Liver (tissue), 3 donors: ENCODE results near the gene SUPT20H.

ENCODE experiments used
- EGR1 ChIP-seq, 2 donors: IDR thresholded peaks; 2 replicates each; pipeline ENCODE4 v1.6.1; 2016 to 2018; ENCODE audit warnings: antibody characterized with exemption in 2 of 2, low read depth in 2 of 2
- FOXA1 ChIP-seq: IDR thresholded peaks from 2 replicates; pipeline ENCODE4 v1.6.1; 2016; ENCODE audit warnings: antibody characterized with exemption
- HNF4G ChIP-seq: IDR thresholded peaks from 2 replicates; pipeline ENCODE4 v1.6.1; 2016; ENCODE audit warnings: antibody characterized with exemption
- RAD21 ChIP-seq, 2 donors: IDR thresholded peaks; 2 replicates each; pipeline ENCODE4 v1.6.1; 2016; ENCODE audit warnings: antibody characterized with exemption in 2 of 2, mild to moderate bottlenecking in 2 of 2
- RXRA ChIP-seq, 2 donors: IDR thresholded peaks; 2 replicates each; pipeline ENCODE4 v1.6.1; 2017 to 2018; ENCODE audit warnings: antibody characterized with exemption in 2 of 2, mild to moderate bottlenecking in 1 of 2
- YY1 ChIP-seq: IDR thresholded peaks from 2 replicates; pipeline ENCODE4 v1.6.1; 2016; ENCODE audit warnings: antibody characterized with exemption, mild to moderate bottlenecking
- TF ChIP-seq, protein P1 (sequence below): fragments of 150-350 bp; IDR thresholded peaks from 2 replicates; pipeline ENCODE4 v1.5.1; 2017; ENCODE audit warnings: improper control_type of control experiment, low read depth, low read length; ENCODE audit not compliant: missing input control
- TF ChIP-seq, protein P2 (sequence below): IDR thresholded peaks from 2 replicates; pipeline ENCODE4 v1.6.1; 2016; ENCODE audit warnings: antibody characterized with exemption
- TF ChIP-seq, protein P3 (sequence below): IDR thresholded peaks from 2 replicates; pipeline ENCODE4 v1.6.1; 2016; ENCODE audit warnings: antibody characterized with exemption
- donor health status: healthy.
- donor health status: healthy.

DNA sequence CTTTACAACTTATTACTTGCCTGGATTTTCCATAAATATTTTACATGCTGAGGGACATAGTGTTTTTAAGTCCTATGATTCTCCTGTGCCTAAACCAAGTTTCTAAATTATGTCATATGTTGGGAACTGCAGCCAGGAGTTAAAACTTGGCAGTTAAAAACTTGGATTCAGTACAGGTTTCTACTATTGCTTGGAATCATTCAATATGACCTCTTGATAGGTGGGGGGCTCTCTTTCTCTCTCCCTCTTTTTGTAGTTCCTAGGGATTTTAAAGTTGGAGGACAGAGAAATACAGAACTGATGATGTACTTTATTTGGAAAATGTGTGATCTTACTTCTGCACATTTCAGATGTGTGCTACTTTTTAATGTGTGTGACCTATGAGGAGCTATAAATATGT, 41.2 kb upstream of the SUPT20H start:
- no peak for TF ChIP-seq EGR1 (IDR thresholded peaks at IDR 0.05; ENCODE audit: low read depth in 2 of 2)
- TF ChIP-seq, protein P1, sequence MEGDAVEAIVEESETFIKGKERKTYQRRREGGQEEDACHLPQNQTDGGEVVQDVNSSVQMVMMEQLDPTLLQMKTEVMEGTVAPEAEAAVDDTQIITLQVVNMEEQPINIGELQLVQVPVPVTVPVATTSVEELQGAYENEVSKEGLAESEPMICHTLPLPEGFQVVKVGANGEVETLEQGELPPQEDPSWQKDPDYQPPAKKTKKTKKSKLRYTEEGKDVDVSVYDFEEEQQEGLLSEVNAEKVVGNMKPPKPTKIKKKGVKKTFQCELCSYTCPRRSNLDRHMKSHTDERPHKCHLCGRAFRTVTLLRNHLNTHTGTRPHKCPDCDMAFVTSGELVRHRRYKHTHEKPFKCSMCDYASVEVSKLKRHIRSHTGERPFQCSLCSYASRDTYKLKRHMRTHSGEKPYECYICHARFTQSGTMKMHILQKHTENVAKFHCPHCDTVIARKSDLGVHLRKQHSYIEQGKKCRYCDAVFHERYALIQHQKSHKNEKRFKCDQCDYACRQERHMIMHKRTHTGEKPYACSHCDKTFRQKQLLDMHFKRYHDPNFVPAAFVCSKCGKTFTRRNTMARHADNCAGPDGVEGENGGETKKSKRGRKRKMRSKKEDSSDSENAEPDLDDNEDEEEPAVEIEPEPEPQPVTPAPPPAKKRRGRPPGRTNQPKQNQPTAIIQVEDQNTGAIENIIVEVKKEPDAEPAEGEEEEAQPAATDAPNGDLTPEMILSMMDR, result no peak
- TF ChIP-seq, protein P2, sequence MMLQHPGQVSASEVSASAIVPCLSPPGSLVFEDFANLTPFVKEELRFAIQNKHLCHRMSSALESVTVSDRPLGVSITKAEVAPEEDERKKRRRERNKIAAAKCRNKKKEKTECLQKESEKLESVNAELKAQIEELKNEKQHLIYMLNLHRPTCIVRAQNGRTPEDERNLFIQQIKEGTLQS, result no peak
- no peak for TF ChIP-seq RAD21 (IDR thresholded peaks at IDR 0.05)
- no peak for TF ChIP-seq HNF4G
- no peak for TF ChIP-seq YY1
- TF ChIP-seq, protein P3, sequence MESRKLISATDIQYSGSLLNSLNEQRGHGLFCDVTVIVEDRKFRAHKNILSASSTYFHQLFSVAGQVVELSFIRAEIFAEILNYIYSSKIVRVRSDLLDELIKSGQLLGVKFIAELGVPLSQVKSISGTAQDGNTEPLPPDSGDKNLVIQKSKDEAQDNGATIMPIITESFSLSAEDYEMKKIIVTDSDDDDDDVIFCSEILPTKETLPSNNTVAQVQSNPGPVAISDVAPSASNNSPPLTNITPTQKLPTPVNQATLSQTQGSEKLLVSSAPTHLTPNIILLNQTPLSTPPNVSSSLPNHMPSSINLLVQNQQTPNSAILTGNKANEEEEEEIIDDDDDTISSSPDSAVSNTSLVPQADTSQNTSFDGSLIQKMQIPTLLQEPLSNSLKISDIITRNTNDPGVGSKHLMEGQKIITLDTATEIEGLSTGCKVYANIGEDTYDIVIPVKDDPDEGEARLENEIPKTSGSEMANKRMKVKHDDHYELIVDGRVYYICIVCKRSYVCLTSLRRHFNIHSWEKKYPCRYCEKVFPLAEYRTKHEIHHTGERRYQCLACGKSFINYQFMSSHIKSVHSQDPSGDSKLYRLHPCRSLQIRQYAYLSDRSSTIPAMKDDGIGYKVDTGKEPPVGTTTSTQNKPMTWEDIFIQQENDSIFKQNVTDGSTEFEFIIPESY, result no peak
- TF ChIP-seq FOXA1, result no peak
- no peak for TF ChIP-seq RXRA (IDR thresholded peaks at IDR 0.05)
